ENCODE measurements around the gene ITGB4.

The ITGB4 gene

GRCh38 chr17:75722542-75723095 lies 1.4 kb downstream of the ITGB4 start:
- H3K4me3 ChIP-seq (ENCODE audit: low read depth, low read length), result no peak overlapping the region
- no peak for TF ChIP-seq CTCF (IDR thresholded peaks at IDR 0.05; ENCODE audit: borderline replicate concordance, insufficient read depth, low read depth, low read length)

- H3K4me3 ChIP-seq (ENCODE audit: low read depth, low read length), result no peak overlapping the region
- no peak for TF ChIP-seq CTCF (IDR thresholded peaks at IDR 0.05; ENCODE audit: borderline replicate concordance, insufficient read depth, low read depth, low read length)
These were observed 2.1 kb downstream of the ITGB4 start for GRCh38 chr17:75723171-75723930.

DNA sequence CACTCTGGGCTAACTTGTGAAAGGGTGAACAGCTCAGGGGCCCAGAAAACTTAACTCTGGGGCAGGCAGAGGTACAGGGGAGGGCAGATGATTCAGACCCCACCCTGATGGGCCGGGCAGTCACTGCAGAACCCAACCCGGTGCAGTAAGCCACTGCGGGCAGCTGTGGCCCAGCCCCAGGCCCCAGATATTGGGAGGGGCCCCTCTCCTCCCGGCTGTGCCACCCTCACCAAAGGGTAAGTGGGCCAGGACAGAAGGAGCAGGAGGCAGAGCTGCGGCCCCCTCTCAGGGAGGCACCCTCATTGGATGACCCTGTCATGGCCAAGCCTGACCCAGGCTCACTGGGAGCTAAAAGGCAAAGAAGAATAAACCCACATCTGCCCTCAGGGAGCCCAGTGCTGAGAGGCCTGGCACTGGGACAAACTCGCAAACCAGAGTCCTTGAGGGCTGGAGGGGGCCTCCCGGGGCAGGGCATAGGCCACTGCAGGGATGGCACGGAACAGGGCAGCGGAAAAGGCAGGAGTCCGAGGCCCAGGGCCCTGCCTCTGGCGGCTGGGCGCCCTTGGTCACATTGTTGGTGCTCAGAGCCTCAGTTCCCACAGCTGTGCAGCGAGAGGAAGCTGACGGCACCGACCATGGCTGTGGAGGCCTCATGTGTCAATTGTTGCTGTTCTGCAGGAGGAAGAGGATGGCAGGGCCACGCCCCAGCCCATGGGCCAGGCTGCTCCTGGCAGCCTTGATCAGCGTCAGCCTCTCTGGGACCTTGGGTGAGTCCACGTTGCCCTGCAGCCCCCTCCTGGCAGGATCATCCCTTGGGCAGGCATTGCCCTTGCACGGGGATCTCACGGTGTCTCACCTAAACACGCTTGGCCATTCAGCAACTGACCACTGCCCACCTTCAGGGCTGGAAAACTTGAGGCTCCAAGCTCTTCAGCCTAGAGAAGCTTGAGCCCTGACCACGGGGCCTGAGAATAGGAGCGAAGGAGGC lies 3.1 kb downstream of the ITGB4 start:
- TF ChIP-seq CTCF (IDR thresholded peaks at IDR 0.05; ENCODE audit: borderline replicate concordance, insufficient read depth, low read depth, low read length), result no peak
- H3K4me3 ChIP-seq (ENCODE audit: low read depth, low read length), result no peak overlapping the region

GRCh38 chr17:75725504-75725903 lies 4.2 kb downstream of the ITGB4 start:
- H3K4me3 ChIP-seq (ENCODE audit: low read depth, low read length), result no peak overlapping the region
- TF ChIP-seq CTCF (IDR thresholded peaks at IDR 0.05; ENCODE audit: borderline replicate concordance, insufficient read depth, low read depth, low read length), result no peak

DNA sequence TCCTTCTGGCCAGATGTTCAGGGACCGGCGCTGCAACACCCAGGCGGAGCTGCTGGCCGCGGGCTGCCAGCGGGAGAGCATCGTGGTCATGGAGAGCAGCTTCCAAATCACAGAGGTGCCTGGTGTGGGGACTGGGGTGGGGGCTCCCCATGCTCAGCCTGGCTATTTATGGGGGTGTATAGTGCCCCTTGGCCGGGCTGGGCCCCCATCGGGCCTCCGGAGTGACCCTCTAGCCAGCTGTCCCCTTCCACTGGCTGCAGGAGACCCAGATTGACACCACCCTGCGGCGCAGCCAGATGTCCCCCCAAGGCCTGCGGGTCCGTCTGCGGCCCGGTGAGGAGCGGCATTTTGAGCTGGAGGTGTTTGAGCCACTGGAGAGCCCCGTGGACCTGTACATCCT lies 6.1 kb downstream of the ITGB4 start:
- no peak overlapping the region for H3K4me3 ChIP-seq (ENCODE audit: low read depth, low read length)
- no peak for TF ChIP-seq CTCF (IDR thresholded peaks at IDR 0.05; ENCODE audit: borderline replicate concordance, insufficient read depth, low read depth, low read length)

DNA sequence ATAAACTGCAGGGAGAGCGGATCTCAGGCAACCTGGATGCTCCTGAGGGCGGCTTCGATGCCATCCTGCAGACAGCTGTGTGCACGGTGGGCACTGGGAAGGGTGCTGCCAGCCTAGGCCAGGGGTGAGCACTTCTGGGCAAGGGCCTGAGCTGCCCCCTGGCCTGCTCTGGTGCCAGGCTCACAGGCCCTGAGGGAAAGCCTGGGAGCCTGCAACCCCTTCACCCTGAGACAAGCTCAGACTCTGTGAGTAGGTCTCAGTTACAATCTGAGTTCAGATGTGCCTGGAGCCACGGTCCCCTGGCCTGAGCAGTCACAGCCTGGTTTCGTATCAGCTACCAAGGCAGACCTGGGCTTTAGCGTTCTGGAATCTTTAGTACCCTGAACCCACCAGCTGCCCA lies 8.1 kb downstream of the ITGB4 start:
- TF ChIP-seq CTCF (IDR thresholded peaks at IDR 0.05; ENCODE audit: borderline replicate concordance, insufficient read depth, low read depth, low read length), result no peak
- no peak overlapping the region for H3K4me3 ChIP-seq (ENCODE audit: low read depth, low read length)
